NT2/D1 (cell line): ENCODE results near the gene METAP1D.
"Not testable (repeated sequence)": the region's sequence is repeated elsewhere in the genome, so short reads cannot be mapped to it uniquely, and the experiment has no call there.

Experiments used
- SUZ12 ChIP-seq: IDR thresholded peaks from 2 replicates; pipeline ENCODE4 v1.6.1; 2011; ENCODE audit not compliant: insufficient read length, insufficient read depth; ENCODE audit errors: extremely low read depth
- YY1 ChIP-seq: IDR thresholded peaks from 2 replicates; pipeline ENCODE4 v1.6.1; 2011; ENCODE audit not compliant: insufficient read length, insufficient read depth

- not testable (repeated sequence) for TF ChIP-seq YY1, SUZ12
Measured at GRCh38 chr2:172067905-172068304, 68.2 kb downstream of the METAP1D start.
